ENCODE measurements around the gene TBC1D22A.

- TF ChIP-seq CTCF (IDR thresholded peaks at IDR 0.05) (no peak), POLR2A (IDR thresholded peaks at IDR 0.05) (no peak)
Measured at GRCh38 chr22:47055461-47055860, 293.0 kb downstream of the TBC1D22A start.
